GM12801 (cell line): ENCODE data around the gene ALDH3A1.

Source experiments
- TF ChIP-seq, protein P1 (sequence below): IDR thresholded peaks from one replicate; pipeline ENCODE4 v1.5.1; 2011; ENCODE audit warnings: control low read depth; ENCODE audit not compliant: insufficient read length; ENCODE audit errors: extremely low read depth

Gene ALDH3A1

DNA sequence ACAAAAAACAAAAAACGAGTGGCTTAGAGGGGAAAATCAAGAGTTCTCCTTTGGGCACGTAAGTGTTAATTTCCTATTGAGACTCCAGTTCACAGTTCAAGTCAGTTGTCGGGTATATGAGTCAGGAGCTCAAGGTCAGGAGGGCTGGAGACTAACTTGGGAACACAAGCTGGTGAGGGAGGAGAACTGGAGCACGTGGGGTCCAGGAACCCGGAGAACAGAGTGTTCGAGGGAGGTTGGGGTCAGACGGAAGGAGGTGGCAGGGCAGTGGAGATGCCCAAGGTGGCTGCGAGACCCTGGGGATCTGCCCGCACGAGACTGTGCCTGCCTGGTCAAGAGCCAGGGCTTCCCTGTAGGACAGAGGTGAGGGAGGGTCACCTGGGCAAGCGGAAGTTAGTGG lies 12.0 kb downstream of the ALDH3A1 start:
- TF ChIP-seq, protein P1, sequence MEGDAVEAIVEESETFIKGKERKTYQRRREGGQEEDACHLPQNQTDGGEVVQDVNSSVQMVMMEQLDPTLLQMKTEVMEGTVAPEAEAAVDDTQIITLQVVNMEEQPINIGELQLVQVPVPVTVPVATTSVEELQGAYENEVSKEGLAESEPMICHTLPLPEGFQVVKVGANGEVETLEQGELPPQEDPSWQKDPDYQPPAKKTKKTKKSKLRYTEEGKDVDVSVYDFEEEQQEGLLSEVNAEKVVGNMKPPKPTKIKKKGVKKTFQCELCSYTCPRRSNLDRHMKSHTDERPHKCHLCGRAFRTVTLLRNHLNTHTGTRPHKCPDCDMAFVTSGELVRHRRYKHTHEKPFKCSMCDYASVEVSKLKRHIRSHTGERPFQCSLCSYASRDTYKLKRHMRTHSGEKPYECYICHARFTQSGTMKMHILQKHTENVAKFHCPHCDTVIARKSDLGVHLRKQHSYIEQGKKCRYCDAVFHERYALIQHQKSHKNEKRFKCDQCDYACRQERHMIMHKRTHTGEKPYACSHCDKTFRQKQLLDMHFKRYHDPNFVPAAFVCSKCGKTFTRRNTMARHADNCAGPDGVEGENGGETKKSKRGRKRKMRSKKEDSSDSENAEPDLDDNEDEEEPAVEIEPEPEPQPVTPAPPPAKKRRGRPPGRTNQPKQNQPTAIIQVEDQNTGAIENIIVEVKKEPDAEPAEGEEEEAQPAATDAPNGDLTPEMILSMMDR, result no peak

DNA sequence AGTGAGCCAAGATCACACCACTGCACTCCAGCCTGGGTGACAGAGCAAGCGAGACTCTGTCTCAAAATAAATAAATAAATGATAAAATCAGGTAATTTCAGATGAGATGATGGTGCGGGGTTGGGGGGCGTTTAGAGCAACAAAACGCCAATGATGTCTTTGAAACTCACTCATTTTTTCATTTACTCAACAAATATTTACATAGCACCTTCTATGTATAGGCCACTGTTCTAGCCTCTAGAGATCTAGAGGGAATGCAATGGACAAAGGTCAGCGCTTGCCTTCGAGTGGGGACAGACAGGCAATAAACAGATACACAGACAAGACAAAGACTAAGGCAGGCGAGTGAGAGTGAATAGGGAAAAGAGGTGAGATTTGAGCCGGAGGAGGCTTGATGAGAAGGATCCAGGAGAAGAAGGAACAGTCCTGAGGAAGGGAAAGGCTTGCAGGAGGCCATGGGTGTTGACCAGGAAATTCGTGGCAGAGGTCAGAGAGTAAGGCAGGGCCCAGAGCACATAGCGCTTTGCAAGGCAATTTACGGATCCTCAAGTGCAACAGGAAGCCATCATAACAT lies 14.1 kb downstream of the ALDH3A1 start:
- TF ChIP-seq, protein P1, result no peak

DNA sequence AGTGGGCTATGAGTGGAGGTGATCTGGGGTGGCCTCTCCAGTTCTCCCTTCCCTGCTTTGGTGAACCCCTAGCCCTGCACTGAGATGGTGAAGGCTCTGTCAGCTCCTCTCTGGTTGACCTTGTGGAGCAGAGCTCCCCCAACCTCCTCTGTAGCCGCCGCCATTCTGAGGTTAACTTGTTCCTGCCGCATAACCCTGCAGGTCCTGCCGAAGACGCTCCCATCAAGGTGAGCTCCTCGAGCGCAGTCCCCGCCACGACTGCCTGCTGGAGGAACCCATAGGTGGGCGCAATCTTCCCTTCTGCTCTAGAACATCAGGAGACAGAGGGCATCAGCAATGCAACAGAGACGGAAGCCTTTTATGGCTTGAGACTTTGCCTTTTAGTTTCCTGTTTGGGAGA lies 16.5 kb downstream of the ALDH3A1 start:
- TF ChIP-seq, protein P1, result no peak

DNA sequence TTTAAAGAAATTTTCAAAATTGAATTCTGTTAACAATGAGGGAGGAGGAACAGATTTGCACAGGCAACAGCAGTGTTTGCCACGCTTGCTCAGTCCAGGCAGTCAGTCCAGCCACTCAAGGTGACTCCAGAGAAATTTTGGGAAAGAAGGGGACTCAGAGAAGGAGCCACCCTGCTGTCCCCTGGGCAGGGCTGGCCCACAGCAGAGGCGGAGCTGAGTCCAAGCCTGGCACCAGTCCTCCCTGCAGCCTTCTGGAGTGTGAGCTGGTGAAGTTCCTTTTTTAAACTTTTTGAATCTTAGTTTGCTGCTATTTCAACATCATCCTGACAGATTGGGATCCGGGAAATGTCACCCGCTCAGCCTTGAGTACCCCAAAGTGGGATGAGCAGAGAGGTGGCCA lies 17.3 kb downstream of the ALDH3A1 start:
- TF ChIP-seq, protein P1, result no peak

DNA sequence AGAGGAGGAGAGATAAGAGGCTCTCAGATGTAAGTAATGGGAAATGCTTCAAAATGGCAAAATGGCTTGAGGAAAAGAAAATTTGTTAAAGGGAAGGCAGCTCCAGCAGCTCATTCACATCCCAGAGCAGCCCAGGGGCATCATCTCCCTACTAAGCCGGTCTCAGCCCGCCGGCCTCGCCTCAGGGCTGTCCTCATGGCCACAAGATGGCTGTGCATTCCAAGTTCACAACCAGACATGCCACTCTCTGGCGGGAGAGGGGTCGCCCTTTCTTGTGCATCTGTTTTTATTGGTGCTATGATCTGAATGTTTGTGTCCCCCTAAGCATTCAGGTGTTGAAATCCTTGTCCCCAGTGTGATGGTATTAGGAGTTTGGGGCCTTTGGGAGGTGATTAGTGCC lies 18.2 kb downstream of the ALDH3A1 start:
- TF ChIP-seq, protein P1, result no peak

DNA sequence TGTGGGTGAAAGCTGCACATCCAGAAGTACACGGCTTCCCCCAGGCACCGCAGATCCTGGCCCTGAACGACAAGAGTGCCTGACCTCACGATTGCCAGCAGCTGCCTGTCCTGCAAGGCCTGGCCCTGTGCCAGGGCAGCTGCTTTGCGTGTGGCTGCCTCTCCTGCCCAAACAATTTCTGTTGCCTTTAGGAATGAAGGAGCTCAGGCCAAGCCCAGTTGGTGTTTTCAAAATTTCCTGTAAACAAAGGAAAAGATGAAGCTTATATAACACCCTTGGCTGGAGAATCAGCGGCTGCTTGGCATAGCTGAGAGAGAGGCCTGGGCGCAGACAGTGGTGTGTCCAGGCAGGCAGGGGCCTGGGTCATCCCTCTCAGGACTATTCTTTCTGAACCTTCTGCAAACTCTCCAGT lies 20.0 kb downstream of the ALDH3A1 start:
- TF ChIP-seq, protein P1, result no peak

DNA sequence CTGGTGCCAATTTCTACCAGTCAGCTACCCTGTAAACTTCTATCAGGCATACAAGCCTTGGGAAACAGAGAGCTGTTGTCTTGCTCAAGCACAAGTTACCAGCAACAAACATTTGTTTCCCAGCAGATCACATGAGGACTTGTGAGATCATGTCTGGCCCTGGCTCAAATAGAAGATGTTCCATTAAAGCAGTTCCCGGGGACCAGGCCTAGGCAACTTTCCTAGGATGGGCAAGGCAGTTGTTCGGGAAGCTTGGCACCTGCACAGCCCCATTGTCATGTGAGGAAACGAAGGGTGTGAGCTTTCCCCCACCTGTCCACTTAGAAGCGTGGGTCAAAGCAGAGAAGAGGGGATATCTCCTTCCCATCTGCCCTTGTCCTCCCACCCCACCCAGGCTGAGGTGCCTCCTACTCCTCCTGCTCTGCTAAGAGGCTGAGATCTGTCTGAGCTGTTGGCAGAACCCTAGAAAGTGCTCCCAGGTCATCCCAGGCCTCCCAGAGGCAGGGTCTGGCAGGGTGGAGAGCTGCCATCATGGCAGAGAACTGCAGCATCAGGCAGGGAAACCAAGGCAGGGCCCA lies 20.5 kb downstream of the ALDH3A1 start:
- TF ChIP-seq, protein P1, result no peak
